ENCODE data around the gene TRIM63. TPM values are rescaled to one million over a fixed set of nuclear protein-coding genes. Genes with fewer than 3 reads are reported as not detected.

Gene TRIM63
- total RNA-seq, 4 donors from 2014 or later: 0.77 to 5.4 TPM; not detected in 2

DNA sequence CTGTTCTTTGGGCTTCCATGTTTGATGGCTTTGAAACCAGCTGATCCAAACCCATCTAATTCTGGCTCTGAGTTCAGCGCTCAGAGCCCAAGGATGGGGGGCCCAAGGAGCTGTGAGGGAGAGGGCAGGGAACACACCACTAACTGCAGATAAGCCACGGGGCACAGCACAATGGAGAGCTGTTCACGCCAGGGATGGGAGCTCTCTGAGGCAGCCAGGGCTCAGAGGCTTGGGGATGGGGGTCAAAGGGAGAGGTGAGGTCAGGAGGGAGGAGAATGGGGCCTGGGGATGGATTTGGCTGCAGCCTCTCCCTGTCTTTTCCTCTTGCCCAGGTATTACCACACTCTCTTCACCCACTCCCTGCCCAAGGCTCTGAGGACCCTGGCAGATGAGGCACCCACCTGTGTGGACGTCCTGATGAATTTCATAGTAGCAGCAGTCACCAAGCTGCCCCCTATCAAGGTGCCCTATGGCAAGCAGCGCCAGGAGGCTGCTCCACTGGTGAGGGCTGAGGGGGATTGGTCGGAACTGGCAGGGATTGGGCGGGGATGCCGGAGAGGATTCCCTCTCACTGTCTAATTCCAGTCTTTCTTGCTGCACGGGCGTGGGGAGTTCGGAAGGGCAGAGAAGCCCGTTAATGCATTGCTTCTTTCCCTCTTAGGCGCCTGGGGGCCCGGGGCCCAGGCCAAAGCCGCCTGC lies 32.8 kb downstream of the TRIM63 start:
- Histone ChIP-seq H3K4me1 (peaks cover 0 to 7% of the 10 kb centered on the region in 2 donors), H3K4me3 (peak overlapping the region; percentile 61 to 79), H3K36me3 (no peaks in the 10 kb centered on the region), H3K9me3 (no peaks in the 10 kb centered on the region), H3K27me3 (no peaks in the 10 kb centered on the region), H3K27ac (peak overlapping the region; percentile 81 to 90)
- TF ChIP-seq POLR2A (IDR thresholded peaks at IDR 0.05): no peak
- TF ChIP-seq, protein P1, sequence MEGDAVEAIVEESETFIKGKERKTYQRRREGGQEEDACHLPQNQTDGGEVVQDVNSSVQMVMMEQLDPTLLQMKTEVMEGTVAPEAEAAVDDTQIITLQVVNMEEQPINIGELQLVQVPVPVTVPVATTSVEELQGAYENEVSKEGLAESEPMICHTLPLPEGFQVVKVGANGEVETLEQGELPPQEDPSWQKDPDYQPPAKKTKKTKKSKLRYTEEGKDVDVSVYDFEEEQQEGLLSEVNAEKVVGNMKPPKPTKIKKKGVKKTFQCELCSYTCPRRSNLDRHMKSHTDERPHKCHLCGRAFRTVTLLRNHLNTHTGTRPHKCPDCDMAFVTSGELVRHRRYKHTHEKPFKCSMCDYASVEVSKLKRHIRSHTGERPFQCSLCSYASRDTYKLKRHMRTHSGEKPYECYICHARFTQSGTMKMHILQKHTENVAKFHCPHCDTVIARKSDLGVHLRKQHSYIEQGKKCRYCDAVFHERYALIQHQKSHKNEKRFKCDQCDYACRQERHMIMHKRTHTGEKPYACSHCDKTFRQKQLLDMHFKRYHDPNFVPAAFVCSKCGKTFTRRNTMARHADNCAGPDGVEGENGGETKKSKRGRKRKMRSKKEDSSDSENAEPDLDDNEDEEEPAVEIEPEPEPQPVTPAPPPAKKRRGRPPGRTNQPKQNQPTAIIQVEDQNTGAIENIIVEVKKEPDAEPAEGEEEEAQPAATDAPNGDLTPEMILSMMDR (IDR thresholded peaks at IDR 0.05): no peak
- no peak for DNase-seq
- intact Hi-C loops (cut with DNase I; ENCODE audit: low total_unique reads): loop anchor here (5.0 kb wide), 2 partner anchors 113 to 128 kb away; no protein-coding TSS in a partner anchor

DNA sequence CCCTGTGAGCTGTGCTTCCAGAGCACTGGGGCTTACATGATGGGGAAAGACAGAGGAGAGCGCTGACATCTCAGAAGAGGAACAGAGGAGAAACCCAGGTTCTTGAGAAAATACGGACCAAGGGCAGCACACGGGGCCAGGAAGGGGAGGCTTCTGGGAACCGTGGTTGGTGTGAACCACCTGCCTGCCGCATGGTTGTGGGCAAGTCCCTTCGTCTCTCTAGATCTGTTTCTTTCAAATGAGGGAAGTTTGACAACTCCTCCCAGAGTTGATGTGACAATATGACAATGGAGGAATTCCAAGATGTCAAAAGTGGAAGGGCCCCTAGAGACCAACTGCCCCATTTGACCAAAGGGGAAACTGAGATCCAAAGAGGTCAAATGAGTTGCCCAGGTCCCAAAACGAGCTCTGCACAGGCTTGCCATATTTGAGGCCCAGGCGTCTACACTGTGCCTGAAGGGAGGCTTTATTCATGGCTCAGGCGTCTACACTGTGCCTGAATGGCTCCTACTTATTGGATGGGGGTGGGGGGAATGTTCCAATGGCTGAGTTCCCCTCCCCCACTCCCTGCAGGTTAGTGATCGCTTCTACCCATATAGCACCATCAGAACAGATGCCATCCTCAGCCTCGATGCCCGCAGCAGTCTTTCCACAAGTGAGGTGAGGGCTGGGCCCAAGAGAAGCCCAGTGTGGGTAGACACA lies 34.6 kb downstream of the TRIM63 start:
- intact Hi-C loops (cut with DNase I; ENCODE audit: low total_unique reads): no loop called here
- no peaks in the 10 kb centered on the region for H3K9me3 ChIP-seq
- H3K36me3 ChIP-seq: no peaks in the 10 kb centered on the region
- no peaks in the 10 kb centered on the region for H3K27me3 ChIP-seq
- H3K4me1 ChIP-seq: peaks cover 0 to 7% of the 10 kb centered on the region in 2 donors
- H3K4me3 ChIP-seq: no peak overlapping the region
- H3K27ac ChIP-seq: no peak overlapping the region
- TF ChIP-seq, protein P1 (IDR thresholded peaks at IDR 0.05): no peak
- no peak for TF ChIP-seq POLR2A (IDR thresholded peaks at IDR 0.05)
- no peak for DNase-seq

DNA sequence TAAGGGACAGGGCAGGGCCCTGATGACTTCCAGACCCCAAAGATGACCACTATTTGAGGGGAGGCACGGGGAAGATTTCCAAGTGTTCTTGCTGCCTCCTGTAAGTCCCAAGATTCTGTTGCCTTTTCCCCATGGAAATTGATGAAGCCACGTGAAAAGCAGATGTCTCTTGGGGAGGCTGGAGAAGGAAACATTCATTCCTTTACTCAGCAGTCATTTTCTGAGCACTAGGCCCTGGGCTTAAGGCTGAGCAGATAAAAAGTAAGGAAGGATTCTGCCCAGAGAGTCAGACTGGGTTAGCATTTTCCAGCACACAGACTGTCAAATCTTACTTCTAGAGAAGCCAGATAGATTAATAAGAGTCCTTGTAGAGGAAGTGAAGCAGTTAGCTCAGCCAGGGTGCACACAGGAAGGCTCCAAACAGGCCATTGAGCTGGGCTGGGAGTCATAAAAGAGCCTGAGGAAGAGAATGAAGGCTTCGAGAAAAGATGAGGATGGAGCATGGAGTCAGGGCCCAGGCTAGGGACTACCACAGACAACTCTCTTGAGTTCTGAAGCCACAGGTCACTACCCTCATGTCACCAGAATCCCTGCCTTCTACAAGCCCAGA lies 35.7 kb downstream of the TRIM63 start:
- no peak for DNase-seq
- Histone ChIP-seq H3K36me3 (no peaks in the 10 kb centered on the region), H3K27ac (no peak overlapping the region), H3K27me3 (no peaks in the 10 kb centered on the region), H3K9me3 (no peaks in the 10 kb centered on the region), H3K4me3 (no peak overlapping the region), H3K4me1 (peaks cover 0 to 7% of the 10 kb centered on the region in 2 donors)
- intact Hi-C loops (cut with DNase I; ENCODE audit: low total_unique reads): no loop called here
- no peak for TF ChIP-seq POLR2A (IDR thresholded peaks at IDR 0.05)
- TF ChIP-seq, protein P1 (IDR thresholded peaks at IDR 0.05): no peak

DNA sequence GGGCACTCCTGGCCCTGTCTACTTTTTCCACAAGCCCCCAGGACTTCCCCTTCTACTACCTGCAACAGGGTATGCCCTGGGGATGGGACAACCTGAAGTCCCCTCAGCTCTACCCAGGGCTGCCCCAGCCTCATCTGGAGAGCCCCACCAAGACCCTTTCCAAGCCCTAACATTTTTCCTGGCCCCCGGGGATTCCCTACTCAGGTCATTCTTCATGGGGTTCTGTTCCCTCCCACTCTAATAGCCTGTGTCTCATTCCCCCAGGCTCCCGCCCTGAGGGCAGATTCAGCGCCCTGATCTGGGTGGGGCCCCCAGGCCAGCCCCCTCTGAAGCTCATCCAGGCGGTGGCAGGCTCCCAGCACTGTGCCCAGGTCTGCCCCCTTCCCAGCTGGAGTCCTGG lies 36.2 kb downstream of the TRIM63 start:
- intact Hi-C loops (cut with DNase I; ENCODE audit: low total_unique reads): no loop called here
- no peaks in the 10 kb centered on the region for H3K27me3 ChIP-seq
- H3K27ac ChIP-seq: no peak overlapping the region
- peaks cover 0 to 7% of the 10 kb centered on the region in 2 donors for H3K4me1 ChIP-seq
- TF ChIP-seq, protein P1 (IDR thresholded peaks at IDR 0.05): no peak
- no peaks in the 10 kb centered on the region for H3K36me3 ChIP-seq
- no peak overlapping the region for H3K4me3 ChIP-seq
- no peaks in the 10 kb centered on the region for H3K9me3 ChIP-seq
- no peak for DNase-seq

Data from uterus (tissue), 4 donors.